Thoracic aorta (tissue), 2 donors: Measurements from ENCODE around the gene SH3PXD2A. TPM values are rescaled to one million over a fixed set of nuclear protein-coding genes. Genes with fewer than 3 reads are reported as not detected.

Source experiments
- ATAC-seq: fragments of 150-250 bp; one replicate; pipeline ENCODE4 v1.8.0; 2017; ENCODE audit warnings: low read depth; ENCODE audit not compliant: insufficient number of reproducible peaks, low FRiP score
- DNase-seq: peaks from one replicate; pipeline ENCODE4 v3.0.0-alpha.2; 2020; ENCODE audit warnings: low spot score
- H3K27ac ChIP-seq, 2 donors: fragments of 200-600 bp; sonication (generic); 1 replicate in 1 of 2; 2 replicates in 1 of 2; pipeline ENCODE4 v1.5.1; 2016; ENCODE audit warnings: mild to moderate bottlenecking in 2 of 2, moderate library complexity in 2 of 2
- H3K27me3 ChIP-seq: fragments of 200-600 bp; sonication (generic); replicated peaks from 2 replicates; pipeline ENCODE4 v1.6.0; 2016; ENCODE audit warnings: mild to moderate bottlenecking; ENCODE audit not compliant: insufficient read depth
- H3K36me3 ChIP-seq: fragments of 200-600 bp; sonication (generic); one replicate; pipeline ENCODE4 v1.5.1; 2016
- H3K4me1 ChIP-seq, 2 donors: fragments of 200-600 bp; sonication (generic); 1 replicate in 1 of 2; 2 replicates in 1 of 2; pipeline versions ENCODE4 v1.5.1 to v1.6.0; 2016; ENCODE audit warnings: low read depth in 2 of 2, mild to moderate bottlenecking in 1 of 2; ENCODE audit not compliant: control insufficient read depth in 1 of 2
- H3K4me3 ChIP-seq: fragments of 200-600 bp; sonication (generic); 2 replicates; pipeline ENCODE4 v1.5.1; 2016; ENCODE audit warnings: mild to moderate bottlenecking
- H3K9me3 ChIP-seq: fragments of 200-600 bp; sonication (generic); 2 replicates; pipeline ENCODE4 v1.5.1; 2016
- total RNA-seq, 2 donors: library from RNA; depleted of rRNA; stranded (reverse); fragments of >200 nt; gene quantifications; one replicate each; pipeline versions ENCODE4 v1.1.0 to v1.2.3, GENCODE V29; 2016
- TF ChIP-seq, protein P1 (sequence below): fragments of 200-600 bp; sonication (generic); IDR thresholded peaks from one replicate; pipeline ENCODE4 v1.5.1; 2019; ENCODE audit warnings: antibody characterized with exemption

The SH3PXD2A gene
- total RNA-seq, 2 donors from 2014 or later: 28.3 to 51.5 TPM

- ATAC-seq (no peak), DNase-seq (no peak)
- peaks cover 3% of the 10 kb centered on the region for H3K36me3 ChIP-seq
- H3K27ac ChIP-seq: no peak overlapping the region
- TF ChIP-seq, protein P1, sequence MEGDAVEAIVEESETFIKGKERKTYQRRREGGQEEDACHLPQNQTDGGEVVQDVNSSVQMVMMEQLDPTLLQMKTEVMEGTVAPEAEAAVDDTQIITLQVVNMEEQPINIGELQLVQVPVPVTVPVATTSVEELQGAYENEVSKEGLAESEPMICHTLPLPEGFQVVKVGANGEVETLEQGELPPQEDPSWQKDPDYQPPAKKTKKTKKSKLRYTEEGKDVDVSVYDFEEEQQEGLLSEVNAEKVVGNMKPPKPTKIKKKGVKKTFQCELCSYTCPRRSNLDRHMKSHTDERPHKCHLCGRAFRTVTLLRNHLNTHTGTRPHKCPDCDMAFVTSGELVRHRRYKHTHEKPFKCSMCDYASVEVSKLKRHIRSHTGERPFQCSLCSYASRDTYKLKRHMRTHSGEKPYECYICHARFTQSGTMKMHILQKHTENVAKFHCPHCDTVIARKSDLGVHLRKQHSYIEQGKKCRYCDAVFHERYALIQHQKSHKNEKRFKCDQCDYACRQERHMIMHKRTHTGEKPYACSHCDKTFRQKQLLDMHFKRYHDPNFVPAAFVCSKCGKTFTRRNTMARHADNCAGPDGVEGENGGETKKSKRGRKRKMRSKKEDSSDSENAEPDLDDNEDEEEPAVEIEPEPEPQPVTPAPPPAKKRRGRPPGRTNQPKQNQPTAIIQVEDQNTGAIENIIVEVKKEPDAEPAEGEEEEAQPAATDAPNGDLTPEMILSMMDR: no peak
- H3K4me3 ChIP-seq: no peak overlapping the region
- H3K9me3 ChIP-seq: no peaks in the 10 kb centered on the region
- H3K27me3 ChIP-seq: no peaks in the 10 kb centered on the region
- peaks cover 0 to 7% of the 10 kb centered on the region in 2 donors for H3K4me1 ChIP-seq
These were observed 50.5 kb downstream of the SH3PXD2A start for GRCh38 chr10:103804871-103805270.

DNA sequence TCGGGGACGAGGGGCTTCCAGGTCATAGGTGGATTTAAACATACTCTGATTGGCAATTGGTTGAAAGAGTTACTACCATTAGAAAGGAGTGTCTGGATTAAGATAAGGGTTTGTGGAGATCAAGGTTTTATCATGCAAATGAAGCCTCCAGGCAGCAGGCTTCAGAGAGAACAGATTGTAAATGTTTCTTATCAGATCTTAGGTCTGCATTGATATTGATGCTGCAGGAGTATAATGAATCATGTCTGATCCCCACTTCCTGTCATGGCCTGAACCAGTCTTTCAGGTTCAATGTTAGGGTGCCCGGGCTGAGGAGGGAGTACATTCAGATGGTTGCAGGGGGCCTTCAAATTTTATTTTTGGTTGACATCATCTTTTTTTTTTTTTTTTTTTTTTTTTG lies 51.4 kb downstream of the SH3PXD2A start:
- TF ChIP-seq, protein P1: no peak
- Histone ChIP-seq H3K27ac (no peak overlapping the region), H3K4me3 (no peak overlapping the region), H3K27me3 (no peaks in the 10 kb centered on the region), H3K9me3 (no peaks in the 10 kb centered on the region), H3K36me3 (peaks cover 3% of the 10 kb centered on the region), H3K4me1 (peaks cover 0 to 4% of the 10 kb centered on the region in 2 donors)
- DNase-seq (no peak), ATAC-seq (no peak)

- no peaks in the 10 kb centered on the region for H3K9me3 ChIP-seq
- H3K4me3 ChIP-seq: no peak overlapping the region
- DNase-seq: no peak
- peaks cover 3% of the 10 kb centered on the region for H3K36me3 ChIP-seq
- ATAC-seq: no peak
- no peak overlapping the region for H3K27ac ChIP-seq
- H3K27me3 ChIP-seq: no peaks in the 10 kb centered on the region
- TF ChIP-seq, protein P1: no peak
- H3K4me1 ChIP-seq: no peaks in the 10 kb centered on the region
These were observed 52.6 kb downstream of the SH3PXD2A start for GRCh38 chr10:103802637-103803353.

DNA sequence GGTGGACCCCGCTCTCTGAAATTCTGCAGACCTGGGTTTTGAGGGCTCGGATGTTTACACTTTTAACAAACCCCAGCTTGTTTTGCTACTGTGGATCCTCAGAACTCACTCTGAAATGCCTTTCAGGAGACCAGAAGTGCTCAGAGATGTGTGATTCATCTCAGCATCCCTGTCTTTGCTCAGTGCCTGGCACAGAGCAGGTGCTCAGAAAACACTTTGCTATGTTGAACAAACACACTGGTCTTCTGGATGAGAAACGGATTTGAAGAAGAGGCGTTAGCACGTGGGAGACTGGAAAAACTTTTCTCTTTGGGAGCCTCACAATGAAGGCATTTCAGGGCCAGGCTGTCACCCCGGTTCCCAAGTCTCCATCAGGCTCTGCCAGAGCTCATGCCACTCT lies 53.3 kb downstream of the SH3PXD2A start:
- no peaks in the 10 kb centered on the region for H3K9me3 ChIP-seq
- TF ChIP-seq, protein P1: no peak
- no peak overlapping the region for H3K4me3 ChIP-seq
- no peak for ATAC-seq
- DNase-seq: no peak
- peaks cover 3% of the 10 kb centered on the region for H3K36me3 ChIP-seq
- H3K27me3 ChIP-seq: no peaks in the 10 kb centered on the region
- no peaks in the 10 kb centered on the region for H3K4me1 ChIP-seq
- no peak overlapping the region for H3K27ac ChIP-seq

GRCh38 chr10:103800789-103801540 lies 54.4 kb downstream of the SH3PXD2A start:
- Histone ChIP-seq H3K4me1 (no peaks in the 10 kb centered on the region), H3K27me3 (no peaks in the 10 kb centered on the region), H3K27ac (no peak overlapping the region), H3K4me3 (no peak overlapping the region), H3K9me3 (no peaks in the 10 kb centered on the region), H3K36me3 (peaks cover 3% of the 10 kb centered on the region)
- TF ChIP-seq, protein P1: no peak
- DNase-seq (no peak), ATAC-seq (no peak)
